Neural cell (in vitro differentiated cells): ENCODE data around the gene ATP5PF. TPM values are rescaled to one million over a fixed set of nuclear protein-coding genes. Genes with fewer than 3 reads are reported as not detected.

Experiments used
- H2AFZ ChIP-seq: fragments of 200-600, 300-800 bp; sonication (generic), shearing (Covaris generic); 2 replicates; pipeline ENCODE4 v1.6.0; 2014; ENCODE audit warnings: low read depth, mild to moderate bottlenecking, antibody characterized with exemption, low read length, moderate library complexity
- H3F3A ChIP-seq: fragments of 200-600 bp; shearing (Covaris generic); 2 replicates; pipeline ENCODE4 v1.6.1; 2016; ENCODE audit warnings: mild to moderate bottlenecking, moderate library complexity, mixed read lengths, antibody characterized with exemption, low read length; ENCODE audit not compliant: insufficient read depth, poor library complexity, severe bottlenecking
- H3K27ac ChIP-seq: fragments of 200-600, 300-800 bp; sonication (generic), shearing (Covaris generic); 2 replicates; pipeline ENCODE4 v1.5.1; 2014; ENCODE audit warnings: mild to moderate bottlenecking, low read length, moderate library complexity
- H3K27me3 ChIP-seq: fragments of 300-800, 200-600 bp; sonication (generic), shearing (Covaris generic); 2 replicates; pipeline ENCODE4 v1.6.0; 2014; ENCODE audit warnings: mild to moderate bottlenecking, low read depth, low read length, moderate library complexity; ENCODE audit not compliant: insufficient read depth
- H3K36me3 ChIP-seq: fragments of 300-800, 200-600 bp; sonication (generic), shearing (Covaris generic); 2 replicates; pipeline ENCODE4 v1.5.1; 2014; ENCODE audit warnings: mild to moderate bottlenecking, antibody characterized with exemption, low read length, moderate library complexity; ENCODE audit not compliant: insufficient read depth
- H3K4me2 ChIP-seq: fragments of 300-800, 200-600 bp; sonication (generic), shearing (Covaris generic); 2 replicates; pipeline ENCODE4 v1.6.0; 2014; ENCODE audit warnings: mild to moderate bottlenecking, low read length
- H3K4me3 ChIP-seq: fragments of 300-800, 200-600 bp; sonication (generic), shearing (Covaris generic); 2 replicates; pipeline ENCODE4 v1.5.1; 2014; ENCODE audit warnings: mild to moderate bottlenecking, low read length, moderate library complexity
- H3K79me2 ChIP-seq: fragments of 200-600 bp; shearing (Covaris generic); replicated peaks from 2 replicates; pipeline ENCODE4 v1.6.0; 2014; ENCODE audit warnings: mild to moderate bottlenecking, low read length, moderate library complexity; ENCODE audit not compliant: insufficient read depth
- H3K9ac ChIP-seq: fragments of 300-800, 200-600 bp; sonication (generic), shearing (Covaris generic); 2 replicates; pipeline ENCODE4 v1.6.1; 2016; ENCODE audit warnings: mild to moderate bottlenecking, low read length, mixed read lengths
- H3K9me2 ChIP-seq: fragments of 200-600 bp; shearing (Covaris generic); 2 replicates; pipeline ENCODE4 v1.6.1; 2016; ENCODE audit warnings: mild to moderate bottlenecking, low read length, mixed read lengths; ENCODE audit not compliant: insufficient read depth
- H3K9me3 ChIP-seq: fragments of 200-600, 300-800 bp; sonication (generic), shearing (Covaris generic); 2 replicates; pipeline ENCODE4 v1.6.1; 2016; ENCODE audit warnings: mild to moderate bottlenecking, mixed run types, low read length, moderate library complexity, mixed read lengths
- H4K20me1 ChIP-seq: fragments of 200-600 bp; shearing (Covaris generic); 2 replicates; pipeline ENCODE4 v1.6.1; 2016; ENCODE audit warnings: mild to moderate bottlenecking, mixed run types; ENCODE audit not compliant: insufficient read depth
- CTCF ChIP-seq: fragments of 450-650 bp; IDR thresholded peaks from 2 replicates; pipeline ENCODE4 v1.5.1; 2014; ENCODE audit warnings: antibody characterized with exemption, mild to moderate bottlenecking, moderate library complexity; ENCODE audit not compliant: poor library complexity, severe bottlenecking
- EP300 ChIP-seq: fragments of 450-650 bp; conservative IDR thresholded peaks from 2 replicates; pipeline ENCODE4 v1.6.1; 2014; ENCODE audit warnings: antibody characterized with exemption, mild to moderate bottlenecking, moderate library complexity; ENCODE audit not compliant: poor library complexity, severe bottlenecking
- EZH2 ChIP-seq: fragments of 200-600, 300-800 bp; shearing (Covaris generic), sonication (generic); IDR thresholded peaks from 2 replicates; pipeline ENCODE4 v1.6.1; 2014; ENCODE audit warnings: antibody characterized with exemption, low read length, borderline replicate concordance, mild to moderate bottlenecking; ENCODE audit not compliant: insufficient read depth, poor library complexity, severe bottlenecking
- MXI1 ChIP-seq: fragments of 450-650 bp; conservative IDR thresholded peaks from 2 replicates; pipeline ENCODE4 v1.6.1; 2014; ENCODE audit warnings: antibody characterized with exemption, mild to moderate bottlenecking; ENCODE audit not compliant: poor library complexity, severe bottlenecking
- POLR2AphosphoS5 ChIP-seq: IDR thresholded peaks from 2 replicates; pipeline ENCODE4 v1.6.1; 2012
- RAD21 ChIP-seq: fragments of 450-650 bp; conservative IDR thresholded peaks from 2 replicates; pipeline ENCODE4 v1.6.1; 2014; ENCODE audit warnings: antibody characterized with exemption, mild to moderate bottlenecking, moderate library complexity
- REST ChIP-seq: IDR thresholded peaks from 2 replicates; pipeline ENCODE4 v1.6.1; 2012; ENCODE audit warnings: borderline replicate concordance
- SMC3 ChIP-seq: fragments of 450-650 bp; conservative IDR thresholded peaks from 2 replicates; pipeline ENCODE4 v1.6.1; 2014; ENCODE audit warnings: antibody characterized with exemption, mild to moderate bottlenecking, moderate library complexity; ENCODE audit not compliant: poor library complexity
- TAF1 ChIP-seq: IDR thresholded peaks from 2 replicates; pipeline ENCODE4 v1.6.1; 2012; ENCODE audit warnings: low read depth
- polyA plus RNA-seq: library from polyadenylated mRNA; depleted of rRNA; stranded (reverse); fragments of >200 nt; gene quantifications from 2 replicates; pipeline ENCODE4 v1.2.3, GENCODE V29; 2014

ATP5PF gene
- polyA plus RNA-seq, 1 donor from 2014 or later: 274 TPM

- Histone ChIP-seq H3K4me2 (no peak overlapping the region), H2AFZ (no peak overlapping the region), H4K20me1 (no peaks in the 10 kb centered on the region), H3F3A (no peaks in the 10 kb centered on the region), H3K27ac (no peak overlapping the region), H3K4me3 (no peak overlapping the region), H3K79me2 (no peaks in the 10 kb centered on the region), H3K9me2 (no peaks in the 10 kb centered on the region), H3K36me3 (peaks cover 11% of the 10 kb centered on the region), H3K27me3 (no peaks in the 10 kb centered on the region), H3K9me3 (no peaks in the 10 kb centered on the region), H3K9ac (no peak overlapping the region)
- TF ChIP-seq POLR2AphosphoS5 (no peak), SMC3 (no peak), CTCF (no peak), TAF1 (no peak), EP300 (no peak), EZH2 (no peak), RAD21 (no peak), REST (no peak), MXI1 (no peak)
These were observed 33.2 kb upstream of the ATP5PF start for GRCh38 chr21:25767921-25768320.

GRCh38 chr21:25764065-25764464 is 29.4 kb upstream of the ATP5PF start:
- Histone ChIP-seq H3K4me2 (no peak overlapping the region), H3K9me2 (no peaks in the 10 kb centered on the region), H3F3A (no peaks in the 10 kb centered on the region), H3K36me3 (peaks cover 17% of the 10 kb centered on the region), H2AFZ (no peak overlapping the region), H3K27ac (no peak overlapping the region), H3K79me2 (no peaks in the 10 kb centered on the region), H3K9ac (no peak overlapping the region), H4K20me1 (no peaks in the 10 kb centered on the region), H3K27me3 (no peaks in the 10 kb centered on the region), H3K4me3 (no peak overlapping the region), H3K9me3 (no peaks in the 10 kb centered on the region)
- TF ChIP-seq CTCF: no peak
- no peak for TF ChIP-seq EZH2
- no peak for TF ChIP-seq REST
- no peak for TF ChIP-seq RAD21
- TF ChIP-seq MXI1: no peak
- no peak for TF ChIP-seq EP300
- no peak for TF ChIP-seq POLR2AphosphoS5
- no peak for TF ChIP-seq TAF1
- no peak for TF ChIP-seq SMC3
